ACC112 (cell line): ENCODE results near the gene UNC50.

Experiments
- H2AFZ ChIP-seq: fragments of 200-600 bp; sonication (generic); one replicate; pipeline ENCODE4 v1.6.0; 2017; ENCODE audit warnings: antibody characterized with exemption, low read length; ENCODE audit not compliant: unreplicated experiment
- H3K27ac ChIP-seq: fragments of 200-600 bp; sonication (generic); 2 replicates; pipeline ENCODE4 v1.5.1; 2014; ENCODE audit warnings: low read depth, mild to moderate bottlenecking, antibody characterized with exemption, low read length, moderate library complexity
- H3K27me3 ChIP-seq: fragments of 200-600 bp; sonication (generic); 2 replicates; pipeline ENCODE4 v1.6.1; 2014; ENCODE audit warnings: mild to moderate bottlenecking, antibody characterized with exemption, low read length, moderate library complexity, mixed read lengths; ENCODE audit not compliant: insufficient read depth
- H3K36me3 ChIP-seq: fragments of 200-600 bp; sonication (generic); 2 replicates; pipeline ENCODE4 v1.6.1; 2016; ENCODE audit warnings: mild to moderate bottlenecking, antibody characterized with exemption, low read length, moderate library complexity, mixed read lengths; ENCODE audit not compliant: insufficient read depth
- H3K4me1 ChIP-seq: fragments of 200-600 bp; sonication (generic); one replicate; pipeline ENCODE4 v1.6.1; 2016; ENCODE audit warnings: low read length, mixed read lengths; ENCODE audit not compliant: insufficient read depth, unreplicated experiment, control insufficient read depth
- H3K4me3 ChIP-seq: fragments of 200-600 bp; sonication (generic); 2 replicates; pipeline ENCODE4 v1.5.1; 2014; ENCODE audit warnings: mild to moderate bottlenecking, low read depth, low read length
- H3K79me2 ChIP-seq: fragments of 200-600 bp; sonication (generic); one replicate; pipeline ENCODE4 v1.6.0; 2016; ENCODE audit warnings: low read length; ENCODE audit not compliant: control insufficient read depth, unreplicated experiment, insufficient read depth

UNC50 gene

GRCh38 chr2:98577313-98577712 lies 31.1 kb upstream of the UNC50 start:
- no peaks in the 10 kb centered on the region for H3K4me1 ChIP-seq
- no peak overlapping the region for H3K27ac ChIP-seq
- no peak overlapping the region for H2AFZ ChIP-seq
- H3K79me2 ChIP-seq: no peaks in the 10 kb centered on the region
- H3K36me3 ChIP-seq: no peaks in the 10 kb centered on the region
- H3K4me3 ChIP-seq: no peak overlapping the region
- no peaks in the 10 kb centered on the region for H3K27me3 ChIP-seq

DNA sequence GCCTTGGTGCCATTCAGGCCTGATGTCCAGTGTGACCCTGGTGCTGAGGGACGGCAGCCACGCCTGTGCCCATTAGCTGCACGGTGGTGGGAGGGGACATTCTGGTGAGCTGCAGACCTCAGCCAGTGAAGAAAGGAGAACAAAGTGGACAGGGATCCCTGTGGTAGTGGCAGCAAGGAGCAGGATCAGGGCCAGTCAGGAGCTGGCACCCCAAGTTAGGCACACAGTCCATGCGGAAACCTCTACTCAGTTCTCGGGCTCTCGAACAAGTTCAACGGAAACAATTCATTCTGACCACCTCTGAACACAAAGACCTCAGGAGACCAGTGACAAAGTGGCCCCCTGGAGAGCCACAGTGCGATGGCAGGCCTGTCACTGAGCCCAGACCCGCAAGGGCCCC lies 30.2 kb upstream of the UNC50 start:
- Histone ChIP-seq H3K27ac (no peak overlapping the region), H3K79me2 (no peaks in the 10 kb centered on the region), H2AFZ (no peak overlapping the region), H3K4me3 (no peak overlapping the region), H3K4me1 (no peaks in the 10 kb centered on the region), H3K27me3 (no peaks in the 10 kb centered on the region), H3K36me3 (no peaks in the 10 kb centered on the region)

DNA sequence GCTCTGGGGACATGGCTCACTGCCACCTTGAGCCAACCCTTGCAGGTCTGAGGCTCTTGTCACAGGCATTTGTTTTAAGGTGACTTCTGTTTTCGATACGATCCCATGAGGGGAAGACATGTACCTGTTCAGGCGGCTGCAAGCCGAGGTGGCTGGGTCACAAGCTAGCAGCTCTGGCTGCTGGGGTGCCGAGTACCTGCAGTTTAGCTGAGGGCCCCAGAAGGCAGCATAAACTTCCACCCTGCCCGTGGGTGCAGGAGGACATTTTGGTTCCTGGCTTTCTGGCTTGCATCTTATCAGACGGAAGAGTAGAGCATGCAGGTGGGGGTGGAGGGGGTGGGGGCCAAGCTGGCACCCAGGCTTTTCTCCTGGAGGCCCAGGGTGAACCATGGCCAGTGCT lies 28.5 kb upstream of the UNC50 start:
- no peak overlapping the region for H3K27ac ChIP-seq
- H3K36me3 ChIP-seq: no peaks in the 10 kb centered on the region
- no peaks in the 10 kb centered on the region for H3K27me3 ChIP-seq
- H2AFZ ChIP-seq: no peak overlapping the region
- no peak overlapping the region for H3K4me3 ChIP-seq
- H3K79me2 ChIP-seq: no peaks in the 10 kb centered on the region
- no peaks in the 10 kb centered on the region for H3K4me1 ChIP-seq

DNA sequence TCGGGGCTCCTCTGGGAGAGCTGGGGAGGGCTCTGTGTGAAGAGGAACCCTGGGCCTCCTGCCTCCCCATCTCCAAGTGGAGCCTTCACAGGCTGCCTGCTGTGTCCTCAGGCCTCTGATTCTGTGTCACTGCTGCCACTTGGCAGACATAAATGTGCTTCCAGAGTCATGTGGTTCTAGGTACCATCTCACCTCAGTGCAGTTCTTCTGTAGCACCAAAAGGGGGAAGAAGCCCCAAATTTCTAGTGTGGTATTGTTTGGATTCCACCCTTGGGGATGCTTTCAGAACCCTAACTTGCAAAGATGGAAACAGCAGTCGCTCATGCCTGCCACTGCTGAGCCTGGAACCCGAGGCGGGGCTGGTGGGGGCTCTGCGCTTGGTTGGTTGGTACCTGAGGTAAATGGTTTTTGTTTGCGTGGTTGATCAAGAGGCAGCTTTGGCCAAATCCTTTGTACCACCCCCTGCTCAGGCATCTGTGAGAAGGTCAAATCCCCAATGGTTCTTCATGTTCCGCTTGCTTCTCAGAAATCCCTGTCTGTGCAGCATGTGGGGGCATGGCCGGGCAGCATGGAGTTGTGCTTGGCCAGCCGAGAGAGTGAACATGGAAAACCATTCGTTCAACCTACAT lies 27.6 kb upstream of the UNC50 start:
- Histone ChIP-seq H2AFZ (no peak overlapping the region), H3K27ac (no peak overlapping the region), H3K27me3 (no peaks in the 10 kb centered on the region), H3K36me3 (no peaks in the 10 kb centered on the region), H3K4me1 (no peaks in the 10 kb centered on the region), H3K4me3 (no peak overlapping the region), H3K79me2 (no peaks in the 10 kb centered on the region)

GRCh38 chr2:98582523-98582922 lies 25.9 kb upstream of the UNC50 start:
- no peaks in the 10 kb centered on the region for H3K4me1 ChIP-seq
- H3K4me3 ChIP-seq: no peak overlapping the region
- no peaks in the 10 kb centered on the region for H3K36me3 ChIP-seq
- no peaks in the 10 kb centered on the region for H3K79me2 ChIP-seq
- no peak overlapping the region for H2AFZ ChIP-seq
- no peak overlapping the region for H3K27ac ChIP-seq
- H3K27me3 ChIP-seq: no peaks in the 10 kb centered on the region

- Histone ChIP-seq H3K27me3 (no peaks in the 10 kb centered on the region), H2AFZ (no peak overlapping the region), H3K36me3 (no peaks in the 10 kb centered on the region), H3K79me2 (no peaks in the 10 kb centered on the region), H3K4me3 (no peak overlapping the region), H3K4me1 (no peaks in the 10 kb centered on the region), H3K27ac (no peak overlapping the region)
Observed at GRCh38 chr2:98583276-98583675, 25.1 kb upstream of the UNC50 start.

DNA sequence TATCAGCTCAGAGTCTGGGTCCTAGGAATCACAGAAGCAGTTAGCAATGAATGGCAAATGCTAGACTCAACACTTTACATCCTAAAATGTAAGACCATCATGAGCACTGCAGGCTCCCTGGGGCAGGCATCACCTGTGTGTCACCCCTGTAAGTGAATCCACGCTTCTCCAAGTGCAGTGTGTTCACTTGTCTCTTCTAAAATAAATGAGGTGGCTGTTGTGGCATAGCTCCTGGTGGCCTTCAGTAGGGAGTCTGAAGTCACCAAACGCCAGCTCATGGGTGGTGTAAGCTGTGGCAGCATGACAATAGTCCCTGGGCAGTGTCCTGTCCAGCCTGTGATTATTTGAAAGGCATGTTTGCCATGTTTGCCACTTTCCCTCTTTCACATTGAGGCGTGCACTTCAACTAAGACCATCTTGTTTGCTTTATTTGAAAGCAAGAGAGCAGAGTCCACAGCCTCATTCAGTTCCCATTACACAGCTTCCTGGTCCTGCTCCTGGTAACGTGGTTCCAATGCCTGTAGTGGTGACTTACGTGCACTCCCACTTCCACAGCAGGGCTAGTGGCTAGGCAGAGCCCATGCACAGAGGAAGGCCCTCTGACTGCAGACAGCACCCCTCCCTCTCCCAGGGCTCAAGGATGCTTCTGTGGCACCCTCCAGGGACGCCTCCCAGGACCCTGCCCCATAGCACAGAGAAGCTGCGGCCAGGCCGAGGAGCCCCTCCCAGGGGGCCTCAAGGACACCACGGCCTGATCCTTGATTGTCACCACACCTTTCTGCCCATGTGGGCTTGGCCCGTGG lies 24.4 kb upstream of the UNC50 start:
- Histone ChIP-seq H3K27me3 (no peaks in the 10 kb centered on the region), H3K36me3 (no peaks in the 10 kb centered on the region), H3K79me2 (no peaks in the 10 kb centered on the region), H3K4me3 (no peak overlapping the region), H2AFZ (no peak overlapping the region), H3K4me1 (no peaks in the 10 kb centered on the region), H3K27ac (no peak overlapping the region)

GRCh38 chr2:98585386-98585785 lies 23.0 kb upstream of the UNC50 start:
- Histone ChIP-seq H2AFZ (no peak overlapping the region), H3K36me3 (no peaks in the 10 kb centered on the region), H3K79me2 (no peaks in the 10 kb centered on the region), H3K4me1 (no peaks in the 10 kb centered on the region), H3K27ac (no peak overlapping the region), H3K4me3 (no peak overlapping the region), H3K27me3 (no peaks in the 10 kb centered on the region)

DNA sequence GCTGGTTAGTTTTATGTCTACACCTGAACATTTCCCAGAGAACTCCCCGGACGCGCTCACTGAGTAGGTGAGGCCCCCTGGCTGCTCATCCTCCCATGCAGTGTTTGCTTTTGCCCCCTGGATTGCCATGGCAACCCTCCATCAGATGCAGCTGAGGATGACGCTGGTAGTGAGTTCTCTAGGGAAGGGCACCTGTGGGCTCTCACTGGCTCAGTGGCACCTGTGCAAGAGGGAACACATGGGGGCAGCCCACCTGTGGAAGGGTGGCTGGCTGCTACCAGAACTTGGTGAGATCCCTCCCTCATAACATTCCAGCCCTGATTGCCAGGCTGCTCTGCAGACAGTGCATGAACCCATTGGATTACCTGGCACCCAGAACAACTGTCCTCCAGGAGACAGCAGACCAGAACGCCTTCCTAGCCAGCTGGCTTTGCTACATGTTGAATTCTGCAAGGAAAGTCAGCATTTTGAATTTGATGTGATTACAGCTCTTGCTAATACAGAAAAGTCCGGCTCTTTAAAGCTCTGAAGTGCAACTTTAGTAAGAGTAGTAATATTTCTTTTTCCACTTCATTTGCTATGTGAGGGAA lies 21.7 kb upstream of the UNC50 start:
- Histone ChIP-seq H3K4me1 (no peaks in the 10 kb centered on the region), H3K36me3 (no peaks in the 10 kb centered on the region), H2AFZ (no peak overlapping the region), H3K27me3 (no peaks in the 10 kb centered on the region), H3K4me3 (no peak overlapping the region), H3K79me2 (no peaks in the 10 kb centered on the region), H3K27ac (no peak overlapping the region)

DNA sequence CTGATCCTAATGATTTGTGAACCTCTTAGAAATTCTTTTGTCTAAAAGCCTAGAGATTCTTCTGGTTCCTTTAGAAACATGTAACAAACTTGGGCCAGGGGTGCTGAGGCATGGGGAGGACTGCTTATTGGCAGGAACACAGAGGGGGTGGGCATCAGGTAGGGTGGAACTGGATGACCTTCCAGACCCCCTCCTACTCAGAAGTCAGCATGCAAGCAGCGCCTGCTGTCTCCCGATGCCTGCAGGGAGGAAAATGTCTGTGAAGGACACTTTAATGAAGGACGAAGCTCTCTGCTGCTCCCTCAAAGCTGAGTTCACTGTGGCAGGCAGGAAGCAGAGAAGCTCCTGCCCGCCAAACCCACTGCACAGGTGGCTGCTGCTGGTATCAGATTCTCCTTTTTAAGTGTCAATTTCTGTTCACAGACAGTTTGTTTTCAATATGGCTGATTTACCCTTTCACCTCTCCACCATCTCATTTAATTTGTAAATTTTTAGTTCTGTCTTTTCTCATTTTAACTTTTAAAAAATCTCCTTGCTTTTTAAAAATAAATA lies 19.4 kb upstream of the UNC50 start:
- H3K27me3 ChIP-seq: no peaks in the 10 kb centered on the region
- no peaks in the 10 kb centered on the region for H3K4me1 ChIP-seq
- no peak overlapping the region for H3K27ac ChIP-seq
- H3K79me2 ChIP-seq: no peaks in the 10 kb centered on the region
- H2AFZ ChIP-seq: no peak overlapping the region
- no peak overlapping the region for H3K4me3 ChIP-seq
- peaks cover 3% of the 10 kb centered on the region; the same call in 1 of the 2 replicates for H3K36me3 ChIP-seq
